Effector CD4-positive, alpha-beta T cell (primary cell): ENCODE data around the gene CRCP.
"Not testable (repeated sequence)": the region's sequence is repeated elsewhere in the genome, so short reads cannot be mapped to it uniquely, and the experiment has no call there.

Experiments used
- DNase-seq: peaks from one replicate; pipeline ENCODE4 v3.0.0-alpha.2; 2020

The CRCP gene

DNA sequence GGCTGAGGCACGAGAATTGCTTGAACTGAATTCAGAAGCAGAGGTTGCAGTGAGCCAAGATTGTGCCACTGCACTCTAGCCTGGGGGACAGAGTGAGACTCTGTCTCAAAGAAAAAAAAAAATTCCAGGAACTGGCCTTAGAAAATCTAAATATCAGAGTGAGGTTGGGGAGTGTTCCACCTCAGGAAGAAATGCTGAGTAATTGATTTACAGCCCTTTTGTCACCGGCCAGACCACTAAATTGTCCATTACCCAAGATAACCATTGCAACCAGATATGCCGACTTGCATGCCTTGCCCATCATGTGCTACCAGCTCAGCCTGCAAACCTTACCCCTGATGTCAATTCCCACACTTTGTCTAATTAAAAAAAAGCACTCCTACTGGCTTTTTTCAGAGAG is 42.4 kb downstream of the CRCP start:
- DNase-seq, result no peak

DNA sequence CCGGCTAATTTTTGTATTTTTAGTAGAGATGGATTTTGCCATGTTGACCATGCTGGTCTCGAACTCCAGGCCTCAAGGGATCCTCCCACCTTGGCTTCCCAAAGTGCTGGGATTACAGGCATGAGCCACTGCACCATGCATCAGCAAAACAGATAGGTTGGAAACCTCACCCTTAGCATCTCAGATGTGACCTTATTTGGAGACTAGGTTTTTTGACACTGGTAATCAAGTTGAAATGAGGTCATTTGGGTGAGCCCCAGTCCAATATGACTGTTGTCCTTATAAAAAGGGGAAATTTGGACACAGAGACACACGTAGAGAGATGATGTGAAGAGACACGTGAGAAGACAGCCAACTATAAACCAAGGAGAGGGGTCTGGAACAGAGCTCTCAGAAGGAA is 48.0 kb downstream of the CRCP start:
- DNase-seq, result no peak

DNA sequence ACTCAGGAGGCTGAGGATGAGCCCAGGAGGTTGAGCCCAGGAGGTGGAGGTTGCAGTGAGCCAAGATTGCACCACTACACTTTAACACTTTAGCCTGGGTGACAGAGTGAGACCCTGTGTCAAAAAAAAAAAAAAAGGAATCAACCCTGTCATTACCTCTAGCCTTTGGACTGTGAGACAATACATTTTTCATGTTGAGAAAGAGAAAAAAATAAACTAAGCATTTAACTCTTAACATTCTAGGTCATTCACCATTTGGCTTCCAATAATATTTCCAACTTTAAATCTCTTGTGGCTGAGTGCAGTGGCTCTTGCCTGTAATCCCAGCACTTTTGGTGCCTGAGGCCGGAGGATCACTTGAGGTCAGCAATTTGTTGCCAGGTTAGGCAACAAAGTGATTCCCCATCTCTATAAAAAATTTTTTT is 48.6 kb downstream of the CRCP start:
- no peak for DNase-seq

DNA sequence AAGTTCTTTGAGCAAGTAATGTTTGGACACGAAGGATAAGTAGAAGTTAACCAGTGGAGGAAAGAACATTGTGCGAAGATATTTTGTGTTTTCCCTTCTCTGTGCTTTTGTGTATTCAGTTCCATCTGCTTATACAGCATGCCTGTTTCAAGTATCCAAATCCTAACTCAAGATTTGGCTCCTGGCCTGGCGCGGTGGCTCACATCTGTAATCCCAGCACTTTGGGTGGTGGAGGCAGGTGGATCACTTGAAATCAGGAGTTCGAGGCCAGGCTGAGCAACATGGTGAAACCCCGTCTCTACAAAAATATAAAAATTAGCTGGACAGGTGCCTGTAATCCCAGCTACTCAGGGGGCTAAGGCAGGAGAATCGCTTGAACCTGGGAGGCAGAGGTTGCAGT is 49.7 kb downstream of the CRCP start:
- no peak for DNase-seq

DNA sequence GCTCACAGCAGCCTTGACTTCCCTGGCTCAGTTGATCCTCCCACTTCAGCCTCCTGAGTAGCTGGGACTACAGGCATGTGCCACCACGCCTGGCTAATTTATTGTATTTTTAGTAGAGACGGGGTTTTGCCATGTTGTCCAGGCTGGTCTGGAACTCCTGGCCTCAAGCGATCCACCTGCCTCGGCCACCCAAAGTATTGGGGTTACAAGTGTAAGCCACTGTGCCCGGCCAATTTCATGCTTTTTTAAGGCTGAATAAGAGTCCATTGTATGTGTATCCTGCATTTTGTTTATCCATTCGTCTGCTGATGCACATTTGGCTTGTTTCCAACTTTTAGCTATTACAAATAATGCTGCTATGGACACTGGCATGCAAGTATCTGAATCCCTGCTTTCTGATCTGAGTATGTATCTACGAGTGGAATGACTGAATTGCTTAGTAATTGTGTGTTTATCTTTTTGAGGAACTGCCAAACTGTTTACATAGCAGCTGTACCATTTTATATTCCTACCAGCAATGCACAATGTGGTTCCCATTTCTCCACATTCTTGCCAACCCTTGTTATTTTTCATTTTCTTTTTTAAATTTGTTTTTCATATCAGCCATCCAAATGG is 53.2 kb downstream of the CRCP start:
- DNase-seq, result no peak

DNA sequence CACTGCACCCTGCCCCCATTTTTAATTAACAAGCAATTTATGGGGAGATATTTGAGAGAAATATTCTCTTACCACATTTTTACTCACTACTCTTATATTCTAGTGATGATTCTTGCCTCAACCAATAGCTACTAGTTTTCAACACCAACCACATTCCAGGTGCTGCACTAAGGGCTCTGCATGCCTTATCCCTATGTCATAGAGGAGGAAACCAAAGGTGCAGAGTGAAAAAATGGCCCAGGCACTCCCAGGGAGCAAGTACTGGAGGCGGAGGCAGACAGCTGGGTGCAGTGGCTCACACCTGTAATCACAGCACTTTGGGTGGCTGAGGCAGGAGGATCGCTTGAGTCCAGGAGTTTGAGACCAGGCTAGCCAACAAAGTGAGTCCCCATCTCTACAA is 55.0 kb downstream of the CRCP start:
- DNase-seq, result no peak

DNA sequence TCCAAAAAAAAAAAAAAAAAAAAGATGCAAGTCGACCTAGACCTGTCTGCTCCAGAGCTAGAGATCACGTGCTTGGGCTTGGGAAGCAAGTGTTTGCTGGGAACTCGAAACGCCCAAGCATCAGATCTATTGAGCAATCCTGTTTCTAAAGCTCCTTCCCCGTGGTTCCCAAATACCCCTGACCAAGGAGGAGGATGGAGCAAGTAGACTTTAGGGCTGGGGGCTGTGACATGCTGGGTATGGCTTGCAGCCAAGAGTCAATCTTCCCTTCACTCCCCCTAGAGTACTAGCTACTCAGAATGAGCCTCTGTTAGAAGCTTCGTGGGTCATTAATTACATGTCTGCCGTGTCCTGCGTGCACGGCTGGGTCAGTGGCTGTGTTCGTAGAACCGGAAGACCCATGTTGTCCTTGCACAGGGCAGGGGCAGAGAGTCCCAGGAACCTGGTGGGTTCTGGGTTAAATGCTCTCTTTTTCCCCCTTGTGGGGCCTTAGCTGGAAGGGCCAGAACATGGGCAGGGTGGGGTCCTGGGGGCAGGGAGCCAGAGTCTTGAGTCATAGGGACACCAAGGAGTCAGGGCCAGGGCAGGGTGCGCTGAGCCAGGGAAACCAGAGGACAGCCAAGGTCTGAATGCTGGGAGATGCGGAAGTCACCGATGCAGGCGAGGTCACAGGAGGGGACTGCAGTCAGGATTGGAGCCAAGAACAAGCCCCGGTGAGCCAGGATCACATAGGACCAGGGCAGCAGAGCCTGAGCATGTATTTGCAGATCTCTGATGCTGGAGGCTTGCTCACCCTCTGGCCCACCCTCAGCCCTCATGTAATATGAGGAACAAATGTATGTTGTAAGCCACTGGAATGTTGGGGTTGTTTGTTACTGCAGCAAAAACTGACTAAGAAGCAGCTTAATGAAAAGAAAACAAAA is 55.9 kb downstream of the CRCP start:
- no peak for DNase-seq

DNA sequence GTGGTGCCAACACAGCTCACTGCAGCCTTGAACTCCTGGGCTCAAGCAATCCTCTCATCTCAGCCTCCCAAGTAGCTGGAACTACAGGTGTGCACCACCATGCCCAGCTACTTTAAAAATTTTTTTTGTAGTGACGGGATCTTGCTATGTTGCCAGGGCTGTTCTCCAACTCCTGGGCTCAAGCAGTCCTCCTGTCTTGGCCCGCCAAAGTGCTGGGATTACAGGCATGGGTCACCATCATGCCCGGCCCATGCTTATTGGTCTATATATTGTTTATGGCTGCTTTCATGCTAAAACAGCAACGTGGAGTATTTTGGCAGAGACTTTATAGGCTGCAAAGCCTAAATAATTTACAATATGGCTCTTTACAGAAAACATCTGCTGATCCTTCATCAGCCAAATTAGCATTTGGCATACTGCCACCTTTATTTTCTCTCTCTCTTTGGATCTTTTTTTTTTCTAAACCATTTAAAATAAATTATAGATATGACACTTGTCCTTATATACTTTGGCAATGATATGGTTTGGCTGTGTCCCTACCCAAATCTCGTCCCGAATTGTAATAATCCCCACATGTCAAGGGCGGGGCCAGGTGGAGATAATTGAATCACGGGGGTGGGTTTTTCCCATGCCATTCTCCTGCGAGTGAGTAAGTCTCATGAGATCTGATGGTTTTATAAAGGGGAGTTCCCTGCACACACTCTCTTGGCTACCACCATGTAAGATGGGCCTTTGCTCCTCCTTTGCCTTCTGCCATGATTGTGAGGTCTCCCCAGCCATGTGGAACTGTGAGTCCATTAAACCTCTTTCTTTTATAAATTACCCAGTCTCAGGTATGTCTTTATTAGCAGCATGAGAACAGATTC is 58.1 kb downstream of the CRCP start:
- DNase-seq, result not testable (repeated sequence)

DNA sequence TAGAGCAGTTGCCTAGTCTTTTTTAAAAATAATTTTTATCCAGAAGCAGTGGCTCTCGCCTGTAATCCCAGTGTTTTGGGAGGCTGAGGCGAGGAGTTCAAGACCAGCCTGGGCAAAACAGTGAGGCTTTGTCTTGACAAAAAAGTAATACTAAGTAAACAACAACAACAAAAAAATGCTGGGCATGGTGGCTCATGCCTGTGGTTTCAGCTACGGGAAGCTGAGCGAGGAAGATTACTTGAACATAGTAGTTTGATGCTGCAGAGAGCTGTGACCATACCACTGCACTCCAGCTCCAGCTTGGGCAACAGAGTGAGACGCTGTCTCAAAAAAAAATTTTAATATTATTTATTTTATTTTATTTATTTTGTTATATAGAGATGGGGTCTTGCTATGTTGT is 59.2 kb downstream of the CRCP start:
- no peak for DNase-seq

DNA sequence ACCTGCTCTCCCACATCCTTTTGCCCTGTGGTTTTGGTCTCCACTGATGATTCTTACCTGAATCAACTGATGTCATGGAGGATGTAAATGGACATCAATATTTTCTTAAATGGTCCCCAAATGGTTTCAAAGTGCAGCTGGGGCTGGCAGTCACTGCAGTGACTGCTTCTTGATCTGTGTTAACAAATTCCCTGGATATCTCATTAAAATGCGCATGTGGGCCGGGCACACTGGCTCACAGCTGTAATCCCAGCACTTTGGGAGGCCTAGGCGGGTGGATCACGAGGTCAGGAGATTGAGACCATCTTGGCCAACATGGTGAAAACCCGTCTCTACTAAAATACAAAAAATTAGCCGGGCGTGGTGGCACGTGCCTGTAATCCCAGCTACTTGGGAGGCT is 60.4 kb downstream of the CRCP start:
- not testable (repeated sequence) for DNase-seq

DNA sequence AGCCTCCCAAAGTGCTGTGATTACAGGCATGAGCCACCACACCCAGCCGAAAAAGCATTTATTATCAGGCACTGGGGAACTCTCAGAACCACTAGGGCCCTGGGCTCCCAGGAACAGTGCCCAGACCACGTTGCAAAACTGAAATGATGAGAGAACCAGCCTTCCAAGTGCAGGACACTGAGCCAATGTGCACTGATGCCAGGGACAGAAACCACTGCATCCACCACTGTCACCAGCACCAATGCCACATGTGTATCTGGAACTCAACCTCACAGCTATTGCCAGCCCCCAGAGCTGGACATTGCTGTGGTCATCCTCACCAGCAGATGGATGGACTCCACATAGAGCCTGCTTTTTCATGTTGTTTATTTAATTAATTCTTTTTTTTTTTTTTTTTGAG is 62.3 kb downstream of the CRCP start:
- no peak for DNase-seq

DNA sequence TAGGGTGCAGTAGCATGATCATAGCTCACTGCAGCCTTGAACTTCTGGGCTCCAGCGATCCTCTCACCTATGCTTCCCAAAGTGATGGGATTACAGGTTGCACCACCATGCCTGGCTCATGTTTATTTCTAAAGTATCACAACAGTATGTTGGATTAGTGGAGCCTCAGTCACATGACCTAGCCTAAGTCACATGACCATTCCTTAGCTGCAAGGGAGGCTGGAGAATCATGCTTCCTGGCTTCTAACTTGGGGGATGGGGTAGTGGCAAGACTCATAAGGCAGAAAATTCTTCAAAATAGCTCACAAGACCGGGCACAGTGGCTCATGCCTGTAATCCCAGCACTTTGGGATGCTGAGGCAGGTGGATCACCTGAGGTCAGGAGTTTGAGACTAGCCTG is 63.6 kb downstream of the CRCP start:
- no peak for DNase-seq

DNA sequence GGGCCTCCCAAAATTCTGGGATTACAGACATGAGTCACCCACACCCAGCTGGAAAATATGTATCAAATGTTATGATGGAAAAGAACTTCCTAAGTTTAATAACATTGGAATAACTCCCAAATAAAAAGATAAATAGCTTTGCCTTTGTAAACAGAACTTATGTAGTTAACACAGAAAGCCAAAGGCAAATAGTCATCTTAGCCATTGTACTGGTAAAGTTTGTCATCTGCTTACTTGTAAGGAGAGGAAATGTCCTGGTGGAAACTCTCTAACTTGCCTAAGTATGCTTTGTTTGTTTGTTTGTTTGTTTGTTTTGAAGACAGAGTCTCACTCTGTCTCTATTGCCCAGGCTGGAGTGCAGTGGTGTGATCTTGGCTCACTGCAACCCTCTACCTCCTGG is 66.7 kb downstream of the CRCP start:
- no peak for DNase-seq

DNA sequence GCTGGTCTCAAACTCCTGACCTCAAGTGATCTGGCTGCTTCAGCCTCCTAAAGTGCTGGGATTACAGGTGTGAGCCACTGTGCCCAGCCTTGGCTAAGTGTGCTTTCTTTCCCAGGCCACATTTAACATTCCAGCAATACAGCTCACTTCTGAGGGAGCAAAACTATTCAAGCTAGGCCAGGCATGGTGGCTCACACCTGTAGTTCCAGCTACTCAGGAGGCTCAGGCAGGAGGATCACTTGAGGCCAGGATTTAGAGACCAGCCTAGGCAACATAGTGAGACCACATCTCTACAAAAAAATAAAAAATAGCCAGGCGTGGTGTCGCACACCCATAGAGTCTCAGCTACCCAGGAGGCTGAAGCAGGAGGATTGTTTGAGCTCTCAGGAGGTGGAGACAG is 67.2 kb downstream of the CRCP start:
- DNase-seq, result no peak

DNA sequence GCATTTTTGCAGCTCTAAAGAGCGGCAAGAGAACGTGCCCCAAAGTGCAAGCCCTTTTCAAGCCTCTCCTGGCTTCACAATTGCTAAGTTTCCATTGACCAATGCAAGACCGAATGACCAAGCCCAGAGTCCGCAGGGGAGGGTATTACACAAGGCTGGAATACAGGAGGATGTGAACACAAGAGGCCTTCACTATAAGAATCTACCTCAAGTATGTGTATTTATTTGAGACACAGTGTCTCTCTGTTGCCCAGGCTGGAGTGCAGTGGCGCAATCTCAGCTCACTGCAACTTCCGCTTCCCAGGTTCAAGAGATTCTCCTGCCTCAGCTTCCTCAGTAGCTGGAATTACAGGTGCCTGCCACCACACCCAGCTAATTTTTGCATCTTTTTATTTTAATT is 68.3 kb downstream of the CRCP start:
- DNase-seq, result no peak

DNA sequence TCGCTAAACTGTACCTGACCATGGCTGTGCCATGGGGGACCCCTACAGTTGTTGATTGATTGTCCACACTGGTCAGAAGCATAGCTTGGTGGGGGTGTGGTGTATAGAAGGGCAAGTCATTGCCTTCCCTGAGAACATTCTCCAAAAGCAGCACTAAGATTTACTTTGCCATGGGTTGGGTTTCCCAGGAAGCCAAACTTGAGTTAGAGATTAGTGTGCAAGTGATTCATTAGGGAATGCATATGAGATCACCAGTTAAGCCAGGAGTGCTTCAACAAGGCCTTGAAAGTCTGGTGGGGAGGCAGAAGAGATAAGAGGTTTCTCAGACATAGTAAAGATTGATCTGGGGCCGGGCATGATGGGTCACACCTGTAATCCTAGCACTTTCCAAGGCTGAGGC is 69.1 kb downstream of the CRCP start:
- DNase-seq, result no peak

DNA sequence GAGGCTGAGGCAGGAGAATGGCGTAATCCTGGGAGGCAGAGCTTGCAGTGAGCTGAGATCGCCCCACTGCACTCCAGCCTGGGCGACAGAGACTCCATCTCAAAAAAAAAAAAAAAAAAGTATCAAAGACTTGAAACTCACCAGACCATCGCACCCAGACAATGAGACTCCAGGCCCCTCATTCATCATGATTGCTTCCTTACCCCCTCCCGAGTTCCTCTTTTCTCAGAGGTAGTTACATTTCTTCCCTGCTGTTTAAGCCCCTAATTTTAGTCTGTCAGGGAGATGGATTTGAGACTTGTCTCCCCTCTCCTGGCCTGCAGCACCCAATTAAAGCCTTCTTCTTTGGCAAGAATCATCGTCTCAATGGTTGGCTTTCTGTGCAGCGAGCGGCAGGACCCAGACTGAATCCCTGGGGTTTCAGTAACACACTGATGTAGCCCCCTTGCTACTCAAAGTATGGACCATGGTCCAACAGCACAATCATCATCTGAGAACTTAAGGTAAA is 71.1 kb downstream of the CRCP start:
- no peak for DNase-seq

DNA sequence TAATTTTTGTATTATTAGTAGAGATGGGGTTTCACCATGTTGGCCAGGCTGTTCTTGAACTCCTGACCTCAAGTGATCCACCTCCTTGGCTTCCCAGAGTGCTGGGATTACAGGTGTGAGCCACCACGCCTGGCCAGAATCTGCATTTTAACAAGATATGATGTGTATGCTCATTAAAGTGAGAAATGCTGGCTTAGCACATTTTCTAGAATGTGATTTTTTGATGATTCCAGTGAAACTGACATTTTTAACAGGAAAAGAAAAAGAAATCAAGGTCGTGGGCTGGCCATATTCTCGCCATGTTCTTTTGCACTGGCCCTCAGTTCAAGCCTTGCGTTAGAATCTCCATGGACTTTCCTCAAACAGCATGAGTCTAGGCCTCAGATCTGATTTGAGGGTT is 72.3 kb downstream of the CRCP start:
- no peak for DNase-seq

DNA sequence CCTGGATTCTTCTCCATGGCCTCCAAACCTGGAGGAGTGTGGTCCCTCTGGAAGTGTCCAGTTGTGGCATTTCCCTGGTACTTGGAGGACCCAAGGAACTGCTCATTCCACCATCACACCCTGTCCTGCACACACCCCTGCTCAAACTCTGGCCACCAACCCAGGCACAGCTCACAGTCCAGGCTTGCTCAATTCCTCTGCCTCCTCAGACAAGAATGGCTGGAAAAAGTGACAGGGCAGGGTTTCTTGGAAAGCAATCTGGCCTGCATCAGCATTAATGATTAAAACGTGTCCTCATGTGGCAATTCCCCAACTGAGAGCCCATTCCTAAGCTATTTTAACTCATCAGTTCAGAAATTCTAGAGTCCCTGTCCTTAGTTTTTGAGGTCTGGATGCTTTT is 73.3 kb downstream of the CRCP start:
- DNase-seq, result no peak

DNA sequence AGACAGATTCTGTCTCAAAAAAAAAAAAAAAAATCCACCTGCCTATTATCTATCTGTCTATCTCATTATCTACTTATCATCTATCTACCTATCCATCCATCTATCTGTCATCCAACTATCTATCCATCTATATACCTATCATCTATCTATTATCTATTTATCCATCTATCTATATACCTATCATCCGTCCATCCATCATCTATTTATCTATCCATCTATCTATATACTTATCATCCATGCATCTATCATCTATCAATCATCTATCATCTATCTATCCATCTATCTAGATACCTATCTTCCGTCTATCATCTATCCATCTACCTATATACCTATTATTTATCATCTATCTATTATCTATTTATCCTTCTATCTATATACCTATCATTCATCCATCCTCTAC is 74.0 kb downstream of the CRCP start:
- no peak for DNase-seq

DNA sequence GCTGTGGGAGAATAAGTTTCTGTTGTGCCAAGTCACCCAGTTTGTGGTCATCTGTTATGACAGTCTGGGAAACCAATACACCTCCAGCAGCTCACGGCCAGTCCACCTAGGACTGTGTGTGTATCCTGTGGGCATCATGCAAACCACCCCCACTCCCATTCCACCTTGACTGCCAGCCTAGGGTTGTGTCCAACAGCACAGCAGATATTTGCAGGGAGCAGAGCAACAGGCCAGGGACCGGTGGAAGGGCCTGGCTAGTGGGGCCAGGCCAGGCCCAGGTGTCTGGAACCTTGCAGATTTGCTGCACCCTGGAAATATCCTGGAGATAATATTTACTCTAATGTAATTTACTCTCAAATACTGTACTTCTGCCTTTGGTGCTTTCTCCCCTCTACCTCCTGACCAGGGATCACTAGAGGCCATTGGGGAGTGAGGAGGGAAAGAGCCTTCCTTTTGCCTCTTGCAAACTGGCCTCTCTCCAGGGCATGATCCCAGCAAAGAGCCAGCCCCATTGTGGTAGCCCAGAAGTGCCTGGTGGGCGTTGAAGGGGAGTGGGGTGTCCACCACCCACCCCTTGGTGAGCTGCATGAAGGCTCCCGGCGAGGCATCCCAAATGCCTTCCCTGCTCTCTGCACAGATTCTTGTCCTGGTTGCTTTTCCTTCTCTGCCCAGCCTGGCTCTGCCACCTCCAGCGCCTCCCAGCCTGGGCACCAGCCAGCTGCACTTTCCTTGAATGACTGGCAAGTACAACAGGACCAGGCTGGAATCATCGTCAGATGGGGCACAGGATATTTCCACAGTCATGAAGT is 75.3 kb downstream of the CRCP start:
- DNase-seq, result no peak

DNA sequence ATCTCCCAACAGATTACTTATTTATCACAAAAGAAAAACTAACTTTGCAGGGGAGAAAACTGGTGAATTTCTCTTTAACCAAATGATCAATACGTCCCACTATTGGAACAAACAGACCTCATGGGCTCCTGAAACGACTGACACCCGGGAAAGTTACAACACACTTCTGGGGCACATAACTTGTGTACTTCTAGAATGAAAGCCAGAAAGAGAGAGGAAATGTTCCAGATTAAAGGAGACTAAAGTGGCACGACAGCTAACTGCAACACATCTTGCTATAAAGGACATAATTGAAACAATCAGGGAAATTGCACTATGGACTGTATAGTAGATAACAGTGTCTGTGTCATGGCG is 75.8 kb downstream of the CRCP start:
- no peak for DNase-seq
